ENCODE data around the gene IGFALS. TPM values are rescaled to one million over a fixed set of nuclear protein-coding genes. Genes with fewer than 3 reads are reported as not detected.
A peak's percentile ranks its signal among the peaks of the same experiment; 100 is the strongest.

The IGFALS gene
- total and polyA plus RNA-seq, 2 experiments from 2014 or later, result 1.3 to 2.1 TPM

GRCh38 chr16:1771864-1772361 is 21.6 kb downstream of the IGFALS start:
- peak overlapping the region; percentile 59 for H3K4me3 ChIP-seq
- peaks cover 13% of the 10 kb centered on the region for H3K4me1 ChIP-seq (ENCODE audit: low read depth)
- TF ChIP-seq, protein P1, sequence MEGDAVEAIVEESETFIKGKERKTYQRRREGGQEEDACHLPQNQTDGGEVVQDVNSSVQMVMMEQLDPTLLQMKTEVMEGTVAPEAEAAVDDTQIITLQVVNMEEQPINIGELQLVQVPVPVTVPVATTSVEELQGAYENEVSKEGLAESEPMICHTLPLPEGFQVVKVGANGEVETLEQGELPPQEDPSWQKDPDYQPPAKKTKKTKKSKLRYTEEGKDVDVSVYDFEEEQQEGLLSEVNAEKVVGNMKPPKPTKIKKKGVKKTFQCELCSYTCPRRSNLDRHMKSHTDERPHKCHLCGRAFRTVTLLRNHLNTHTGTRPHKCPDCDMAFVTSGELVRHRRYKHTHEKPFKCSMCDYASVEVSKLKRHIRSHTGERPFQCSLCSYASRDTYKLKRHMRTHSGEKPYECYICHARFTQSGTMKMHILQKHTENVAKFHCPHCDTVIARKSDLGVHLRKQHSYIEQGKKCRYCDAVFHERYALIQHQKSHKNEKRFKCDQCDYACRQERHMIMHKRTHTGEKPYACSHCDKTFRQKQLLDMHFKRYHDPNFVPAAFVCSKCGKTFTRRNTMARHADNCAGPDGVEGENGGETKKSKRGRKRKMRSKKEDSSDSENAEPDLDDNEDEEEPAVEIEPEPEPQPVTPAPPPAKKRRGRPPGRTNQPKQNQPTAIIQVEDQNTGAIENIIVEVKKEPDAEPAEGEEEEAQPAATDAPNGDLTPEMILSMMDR (IDR thresholded peaks at IDR 0.05; ENCODE audit: low read depth, low read length), result no peak
- peak in 1 of 2 donors; percentile 22 for DNase-seq (ENCODE audit: low read depth in 1 of 2, low spot score in 1 of 2)
- no peak overlapping the region for H3K27ac ChIP-seq
- H3K36me3 ChIP-seq, result peaks cover 12% of the 10 kb centered on the region
- no peaks in the 10 kb centered on the region for H3K27me3 ChIP-seq
- H3K9me3 ChIP-seq (ENCODE audit: low read depth), result no peaks in the 10 kb centered on the region

DNA sequence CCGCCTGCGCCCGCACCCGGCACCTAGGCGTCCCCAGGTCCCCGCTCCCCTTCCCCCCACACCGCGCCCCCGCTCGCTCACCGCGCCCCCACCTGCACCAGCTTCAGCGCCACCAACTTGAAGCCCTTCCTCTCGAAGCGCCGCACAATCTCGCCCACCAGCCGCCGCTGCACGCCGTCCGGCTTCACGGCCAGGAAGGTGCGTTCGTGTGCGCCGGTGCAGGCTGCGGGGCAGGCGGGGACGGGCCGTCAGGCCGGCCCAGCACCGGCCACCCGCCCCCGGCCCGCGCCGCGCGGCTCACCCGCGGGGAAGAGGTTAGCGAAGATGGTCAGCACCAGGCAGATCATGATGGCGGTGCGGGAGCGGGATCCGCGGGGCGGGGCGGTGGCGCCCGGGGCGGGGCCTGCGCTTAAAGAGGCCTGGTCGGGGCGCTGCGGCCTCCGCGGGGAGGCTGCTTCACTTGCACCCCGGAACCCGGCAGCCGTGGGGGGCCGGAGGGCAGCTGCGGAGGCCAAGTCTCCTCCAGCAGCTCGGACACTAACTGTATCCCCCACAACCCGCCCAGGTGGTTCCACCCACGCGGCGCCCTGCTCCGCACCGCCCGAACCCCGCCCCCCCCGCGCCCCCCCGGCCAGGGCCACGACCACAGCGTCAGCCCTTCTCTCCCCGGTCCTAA is 22.2 kb downstream of the IGFALS start, which contains the start of gene NME3:
NME3 (minus strand) TSS at position 356 of the 676 bp plus-strand sequence; CDS start at position 347, 9 bp downstream.
- H3K27me3 ChIP-seq, result no peaks in the 10 kb centered on the region
- DNase-seq (ENCODE audit: low read depth in 1 of 2, low spot score in 1 of 2), result peak; percentile 69 to 71
- H3K4me1 ChIP-seq (ENCODE audit: low read depth), result peaks cover 13% of the 10 kb centered on the region
- H3K27ac ChIP-seq, result no peak within 1 kb of the TSS
- H3K36me3 ChIP-seq, result peaks cover 16% of the 10 kb centered on the region
- no peaks in the 10 kb centered on the region for H3K9me3 ChIP-seq (ENCODE audit: low read depth)
- TF ChIP-seq, protein P1 (IDR thresholded peaks at IDR 0.05; ENCODE audit: low read depth, low read length), result no peak
- peak within 1 kb of the TSS; percentile 59 for H3K4me3 ChIP-seq

DNA sequence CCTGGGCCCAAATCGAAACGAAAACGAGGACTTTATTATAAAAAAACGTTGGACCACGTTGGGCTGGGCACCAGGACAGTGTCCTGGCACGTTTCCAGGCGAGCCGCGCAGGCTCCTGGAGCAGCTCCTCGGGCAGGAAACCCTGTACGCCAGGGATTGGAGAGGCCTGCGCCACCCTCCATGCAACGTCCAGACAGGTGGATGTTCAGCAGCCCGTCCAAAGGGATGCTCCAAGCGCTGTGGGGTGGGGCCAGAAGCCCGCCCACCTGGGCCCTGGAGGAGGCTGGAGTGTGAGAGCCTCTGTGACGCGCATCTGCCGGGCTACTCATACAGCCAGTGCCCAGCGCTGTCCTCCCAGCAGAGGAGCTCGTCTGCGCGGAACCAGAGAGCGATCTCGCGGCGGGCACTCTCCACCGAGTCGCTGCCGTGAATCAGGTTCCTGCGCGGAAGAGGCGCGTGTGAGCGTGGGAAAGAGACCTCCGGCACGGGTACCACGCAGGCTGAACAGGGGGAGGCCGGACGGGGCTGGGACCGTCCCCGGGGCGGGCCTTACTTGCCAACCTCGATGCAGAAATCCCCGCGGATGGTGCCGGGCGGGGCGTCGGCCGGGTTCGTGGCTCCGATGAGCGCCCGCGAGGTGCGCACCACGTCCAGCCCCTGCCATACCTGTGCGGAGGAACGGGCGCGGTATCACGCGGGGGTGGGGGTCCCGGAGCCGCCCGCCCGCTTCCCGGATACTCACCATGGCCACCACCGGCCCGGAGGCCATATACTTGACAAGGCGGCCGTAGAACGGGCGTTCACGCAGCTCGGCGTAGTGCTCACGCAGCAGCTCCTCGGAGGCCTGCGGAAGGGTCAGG is 22.9 kb downstream of the IGFALS start:
- peak in 1 of 2 donors; percentile 62 for DNase-seq (ENCODE audit: low read depth in 1 of 2, low spot score in 1 of 2)
- TF ChIP-seq, protein P1 (IDR thresholded peaks at IDR 0.05; ENCODE audit: low read depth, low read length), result no peak
- Histone ChIP-seq H3K36me3 (peaks cover 21% of the 10 kb centered on the region), H3K27ac (no peak overlapping the region), H3K4me1 (ENCODE audit: low read depth) (peaks cover 13% of the 10 kb centered on the region), H3K27me3 (no peaks in the 10 kb centered on the region), H3K9me3 (ENCODE audit: low read depth) (no peaks in the 10 kb centered on the region), H3K4me3 (peak overlapping the region; percentile 59)

DNA sequence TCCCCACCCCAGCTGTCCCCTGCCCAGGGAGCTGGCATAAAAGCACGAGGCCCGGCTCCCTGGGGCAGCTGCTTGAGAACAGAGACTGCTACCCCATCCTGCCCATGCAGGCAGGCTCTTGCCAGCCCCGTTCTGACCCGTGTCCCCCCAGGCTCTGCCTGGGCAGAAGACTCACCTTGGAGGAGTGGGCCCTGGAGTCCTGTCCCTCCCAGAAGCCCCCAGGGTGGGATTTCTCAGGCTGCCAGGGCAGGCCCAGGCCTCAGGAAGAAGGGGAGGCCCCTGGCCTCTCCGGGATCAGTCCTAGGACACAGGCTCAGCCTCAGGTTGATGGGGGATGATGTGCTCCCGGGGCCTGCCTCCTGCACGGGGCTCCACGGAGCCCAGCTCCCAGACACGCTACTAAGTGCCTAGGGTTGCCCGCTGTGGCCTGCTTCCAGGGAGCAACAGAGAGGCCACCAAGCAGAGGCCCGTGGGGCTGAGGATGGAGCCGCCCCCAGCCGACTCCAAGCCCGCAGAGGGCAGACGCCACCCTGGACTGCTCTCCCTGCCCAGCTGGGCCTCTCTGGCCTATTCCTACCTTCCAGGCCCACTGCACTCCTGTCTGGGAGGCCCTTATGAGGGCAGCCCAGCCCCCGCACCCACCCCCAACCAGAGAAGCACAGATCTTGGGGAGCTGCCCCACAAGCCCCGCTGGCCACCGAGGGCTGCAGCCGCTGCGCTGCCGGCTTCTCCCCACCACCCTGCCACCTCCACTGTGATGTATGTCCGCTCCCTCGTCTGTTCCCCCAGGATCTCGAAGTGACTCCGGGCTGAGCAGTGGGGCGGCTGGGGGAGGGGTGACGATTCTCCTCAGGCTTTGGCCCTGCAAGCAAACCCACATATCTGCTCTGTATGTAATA is 23.9 kb downstream of the IGFALS start:
- Histone ChIP-seq H3K4me3 (no peak overlapping the region), H3K4me1 (ENCODE audit: low read depth) (peaks cover 13% of the 10 kb centered on the region), H3K9me3 (ENCODE audit: low read depth) (no peaks in the 10 kb centered on the region), H3K36me3 (peaks cover 27% of the 10 kb centered on the region), H3K27ac (no peak overlapping the region), H3K27me3 (no peaks in the 10 kb centered on the region)
- DNase-seq (ENCODE audit: low read depth in 1 of 2, low spot score in 1 of 2), result no peak
- TF ChIP-seq, protein P1 (IDR thresholded peaks at IDR 0.05; ENCODE audit: low read depth, low read length), result no peak
